Measurements from ENCODE around the gene NTM. TPM values are rescaled to one million over a fixed set of nuclear protein-coding genes. Genes with fewer than 3 reads are reported as not detected.

Gene NTM
- total RNA-seq, 2 experiments from 2014 or later, result not detected

GRCh38 chr11:132047167-132047566 is 676.8 kb downstream of the NTM start:
- DNase-seq (no peak), ATAC-seq (no peak)
- TF ChIP-seq CTCF (IDR thresholded peaks at IDR 0.05), result no peak
- H3K4me1 Mint-ChIP-seq (ENCODE audit: low read depth), result no peaks in the 10 kb centered on the region
- peaks cover 2% of the 10 kb centered on the region for H3K27me3 Mint-ChIP-seq
- H3K4me3 Mint-ChIP-seq, result no peak overlapping the region
- intact Hi-C loops (cut with micrococcal nuclease), result no loop called here
- H3K27ac Mint-ChIP-seq, result no peak overlapping the region
- H3K36me3 Mint-ChIP-seq (ENCODE audit: low read depth), result no peaks in the 10 kb centered on the region
- ChIA-PET CTCF (no interaction called here), POLR2A (no interaction called here)
- H3K9me3 Mint-ChIP-seq, result no peaks in the 10 kb centered on the region

GRCh38 chr11:132048040-132048439 is 677.6 kb downstream of the NTM start:
- no peaks in the 10 kb centered on the region for H3K9me3 Mint-ChIP-seq
- H3K4me1 Mint-ChIP-seq (ENCODE audit: low read depth), result no peaks in the 10 kb centered on the region
- intact Hi-C loops (cut with micrococcal nuclease), result no loop called here
- no peak overlapping the region for H3K27ac Mint-ChIP-seq
- no peak for TF ChIP-seq CTCF (IDR thresholded peaks at IDR 0.05)
- ChIA-PET POLR2A (no interaction called here), CTCF (no interaction called here)
- H3K27me3 Mint-ChIP-seq, result peaks cover 2% of the 10 kb centered on the region
- no peak for ATAC-seq
- H3K4me3 Mint-ChIP-seq, result no peak overlapping the region
- no peak for DNase-seq
- H3K36me3 Mint-ChIP-seq (ENCODE audit: low read depth), result no peaks in the 10 kb centered on the region

GRCh38 chr11:132049205-132049604 is 678.8 kb downstream of the NTM start:
- H3K27ac Mint-ChIP-seq, result no peak overlapping the region
- H3K27me3 Mint-ChIP-seq, result peaks cover 2% of the 10 kb centered on the region
- intact Hi-C loops (cut with micrococcal nuclease), result no loop called here
- H3K4me3 Mint-ChIP-seq, result no peak overlapping the region
- no peaks in the 10 kb centered on the region for H3K9me3 Mint-ChIP-seq
- TF ChIP-seq CTCF (IDR thresholded peaks at IDR 0.05), result no peak
- no peaks in the 10 kb centered on the region for H3K4me1 Mint-ChIP-seq (ENCODE audit: low read depth)
- ChIA-PET POLR2A (no interaction called here), CTCF (no interaction called here)
- ATAC-seq (no peak), DNase-seq (no peak)
- no peaks in the 10 kb centered on the region for H3K36me3 Mint-ChIP-seq (ENCODE audit: low read depth)

- H3K9me3 Mint-ChIP-seq, result no peaks in the 10 kb centered on the region
- TF ChIP-seq CTCF (IDR thresholded peaks at IDR 0.05), result no peak
- ChIA-PET POLR2A (no interaction called here), CTCF (no interaction called here)
- no peak overlapping the region for H3K27ac Mint-ChIP-seq
- H3K36me3 Mint-ChIP-seq (ENCODE audit: low read depth), result no peaks in the 10 kb centered on the region
- no peak for DNase-seq
- H3K4me3 Mint-ChIP-seq, result no peak overlapping the region
- intact Hi-C loops (cut with micrococcal nuclease), result no loop called here
- H3K27me3 Mint-ChIP-seq, result peaks cover 2% of the 10 kb centered on the region
- no peak for ATAC-seq
- no peaks in the 10 kb centered on the region for H3K4me1 Mint-ChIP-seq (ENCODE audit: low read depth)
These were observed 679.6 kb downstream of the NTM start for GRCh38 chr11:132050049-132050448.

GRCh38 chr11:132050577-132051165 is 680.3 kb downstream of the NTM start:
- ATAC-seq, result no peak
- no peaks in the 10 kb centered on the region for H3K36me3 Mint-ChIP-seq (ENCODE audit: low read depth)
- CTCF ChIA-PET, result no interaction called here
- intact Hi-C loops (cut with micrococcal nuclease), result no loop called here
- H3K9me3 Mint-ChIP-seq, result no peaks in the 10 kb centered on the region
- H3K4me1 Mint-ChIP-seq (ENCODE audit: low read depth), result no peaks in the 10 kb centered on the region
- no peak overlapping the region for H3K4me3 Mint-ChIP-seq
- no peak overlapping the region for H3K27ac Mint-ChIP-seq
- no peak for DNase-seq
- POLR2A ChIA-PET, result no interaction called here
- TF ChIP-seq CTCF (IDR thresholded peaks at IDR 0.05), result no peak
- peaks cover 2% of the 10 kb centered on the region for H3K27me3 Mint-ChIP-seq
